Activated CD4-positive, alpha-beta T cell treated with anti-CD3 and anti-CD28 coated beads, Interleukin-2, amount 50 U/mL, for 24 hours (primary cell): ENCODE data around the gene TSHB.

Experiments used
- DNase-seq, 2 donors: peaks; one replicate each; pipeline ENCODE4 v3.0.0-alpha.2; 2020; ENCODE audit warnings: low read depth in 1 of 2, low spot score in 1 of 2

The TSHB gene

DNA sequence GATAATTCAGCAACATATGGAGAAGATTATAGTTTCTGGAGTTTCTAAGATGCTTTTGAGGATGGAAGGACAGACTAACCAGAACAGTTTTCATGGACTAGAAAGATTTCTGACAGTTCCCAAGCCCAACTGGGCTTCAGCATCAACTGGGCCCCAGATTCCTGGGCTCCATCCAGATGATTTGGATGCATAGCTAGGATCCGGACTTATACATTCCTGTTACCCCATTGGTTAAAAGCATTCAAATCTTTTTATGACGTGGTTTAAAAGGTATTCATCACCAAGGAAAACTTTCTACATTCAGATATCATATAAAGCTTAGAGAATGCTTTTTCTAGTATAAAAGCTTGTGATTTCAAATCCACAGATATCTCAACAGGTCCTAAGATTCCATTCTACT, 29.7 kb downstream of the TSHB start:
- DNase-seq = no peak

DNA sequence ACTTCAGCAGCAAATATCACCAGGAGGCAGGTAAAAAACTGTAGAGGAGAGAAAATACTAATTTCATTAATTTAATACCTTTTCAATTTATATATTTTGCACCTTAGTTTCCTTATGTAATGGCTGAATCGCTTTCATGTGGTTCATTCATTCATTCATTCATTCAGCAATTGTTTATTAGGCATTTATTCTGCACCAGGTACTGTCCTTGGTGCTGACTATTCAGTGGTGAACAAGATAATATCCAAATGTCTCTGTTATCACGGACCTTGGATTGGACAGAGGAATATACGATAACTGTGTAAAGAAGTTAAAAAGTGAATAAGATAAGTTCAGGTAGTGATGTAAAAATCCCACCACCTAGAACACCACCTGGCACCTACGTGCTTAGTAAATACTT, 30.9 kb downstream of the TSHB start:
- no peak for DNase-seq

DNA sequence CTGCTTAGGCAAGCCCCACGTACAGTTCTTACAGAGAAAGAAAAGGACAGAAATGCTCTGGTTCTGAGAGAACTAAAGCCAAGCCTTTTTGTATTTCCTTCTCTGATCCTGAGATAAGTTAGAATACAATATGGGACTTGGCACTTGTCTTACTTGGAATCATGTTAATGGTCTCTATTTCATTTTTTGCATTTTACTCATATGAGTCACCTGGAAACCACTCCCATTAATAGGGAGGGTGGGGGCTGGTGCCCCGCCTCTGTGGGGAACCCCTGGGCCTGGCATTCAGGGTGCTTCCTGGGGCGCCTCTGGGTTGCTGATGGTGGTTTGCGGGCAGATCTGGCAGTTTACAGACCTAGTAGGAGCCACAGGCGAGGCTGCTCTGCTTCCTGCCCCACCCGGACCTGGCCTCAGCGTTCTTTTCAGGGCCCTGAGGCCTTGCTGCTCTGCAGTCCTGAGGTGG, 32.9 kb downstream of the TSHB start:
- DNase-seq = peak; percentile 58 to 79

DNA sequence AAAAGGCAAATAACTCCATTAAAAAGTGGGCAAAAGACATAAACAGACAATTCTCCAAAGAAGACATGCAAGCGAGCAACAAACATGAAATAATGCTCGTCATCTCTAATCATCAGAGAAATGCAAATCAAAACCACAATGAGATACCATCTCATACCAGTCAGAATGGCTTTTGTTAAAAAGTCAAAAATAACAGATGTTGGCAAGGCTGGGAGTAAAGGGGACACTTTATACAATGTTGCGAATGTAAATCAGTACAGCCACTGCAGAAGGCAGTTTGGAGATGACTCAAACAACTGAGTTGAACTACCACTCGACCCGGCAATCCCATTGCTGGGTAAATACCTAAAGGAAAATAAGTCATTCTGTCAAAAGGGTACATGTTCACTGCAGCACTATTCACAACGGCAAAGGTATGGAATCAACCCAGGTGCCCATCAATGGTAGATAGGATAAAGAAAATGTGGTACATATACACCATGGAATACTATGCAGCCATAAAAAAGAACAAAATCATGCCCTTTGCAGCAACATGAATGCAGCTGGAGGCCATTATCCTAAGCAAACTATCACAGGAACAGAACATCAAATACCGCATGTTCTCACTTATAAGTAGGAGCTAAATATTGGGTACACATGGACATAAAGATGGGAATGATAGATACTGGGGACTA, 33.7 kb downstream of the TSHB start:
- peak in 1 of 2 donors; percentile 24 for DNase-seq

DNA sequence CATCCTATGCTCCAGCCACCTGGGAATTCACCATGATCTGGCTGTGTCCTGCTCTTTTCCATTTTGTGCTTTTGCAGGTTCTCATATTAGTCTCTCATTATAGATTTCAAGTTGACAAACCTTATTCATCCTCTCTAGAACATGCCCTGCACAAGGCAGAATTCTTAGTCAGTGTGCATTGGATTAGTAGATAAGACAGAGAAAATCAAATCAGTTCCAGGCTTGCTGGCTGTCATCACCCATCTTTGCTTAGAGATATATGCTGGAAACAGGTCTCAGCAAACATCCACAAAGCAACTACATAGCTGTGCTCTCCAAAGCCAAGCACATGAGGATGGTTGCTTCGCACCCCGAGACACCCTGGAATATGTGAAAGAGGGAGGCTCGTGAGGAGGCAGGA, 34.8 kb downstream of the TSHB start:
- no peak for DNase-seq

DNA sequence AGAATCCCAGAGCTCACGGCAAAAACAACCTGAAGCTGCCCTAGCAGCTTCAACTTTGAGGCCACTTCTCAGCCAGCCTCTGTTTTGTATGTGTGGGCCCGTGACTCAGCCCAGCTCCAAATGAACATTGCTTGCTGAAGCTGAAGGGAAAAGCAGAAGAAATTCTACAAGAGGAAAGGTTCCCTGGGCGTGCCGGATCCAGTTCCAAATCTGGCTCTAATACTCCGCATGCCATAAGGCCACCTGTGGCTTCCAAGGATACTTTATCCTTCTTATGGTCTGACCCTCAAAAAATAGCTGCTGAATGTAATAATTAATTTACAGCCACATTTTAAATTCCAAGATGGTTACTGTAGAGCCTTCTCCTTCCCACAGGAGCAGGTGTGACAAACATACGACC, 35.4 kb downstream of the TSHB start:
- DNase-seq = no peak

DNA sequence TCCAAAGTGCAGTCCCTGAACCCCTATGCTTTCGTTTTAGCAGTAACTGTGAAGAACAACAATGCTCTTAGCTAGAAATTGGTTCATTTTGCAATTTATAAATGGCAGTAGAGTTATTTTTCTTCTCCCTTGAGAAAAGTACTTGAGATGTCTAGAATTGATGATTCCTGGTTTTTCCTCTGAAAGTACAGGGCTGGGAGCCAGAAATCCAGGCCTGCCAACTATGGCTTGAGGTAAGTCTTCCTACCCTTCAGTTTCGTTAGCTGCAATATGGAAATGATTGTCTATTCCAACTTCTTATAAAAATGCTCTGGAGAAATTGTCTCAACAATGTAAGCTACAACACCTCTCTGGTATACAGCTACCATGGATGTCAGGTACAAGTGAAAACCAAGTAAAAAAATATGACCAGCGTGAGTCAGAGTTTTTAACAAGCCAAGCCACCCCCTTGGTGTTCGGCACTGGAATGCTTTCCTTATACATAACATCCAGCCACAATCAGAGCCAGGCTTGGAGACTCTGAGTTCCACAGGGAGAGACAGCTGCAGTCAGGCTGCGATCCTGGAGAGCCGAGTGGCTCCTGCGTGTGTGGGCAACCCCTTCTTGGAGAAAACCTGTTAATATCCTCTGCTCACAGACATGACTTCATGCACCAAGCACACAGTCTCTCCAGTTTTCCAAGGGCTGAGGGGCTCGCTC, 37.7 kb downstream of the TSHB start:
- no peak for DNase-seq

DNA sequence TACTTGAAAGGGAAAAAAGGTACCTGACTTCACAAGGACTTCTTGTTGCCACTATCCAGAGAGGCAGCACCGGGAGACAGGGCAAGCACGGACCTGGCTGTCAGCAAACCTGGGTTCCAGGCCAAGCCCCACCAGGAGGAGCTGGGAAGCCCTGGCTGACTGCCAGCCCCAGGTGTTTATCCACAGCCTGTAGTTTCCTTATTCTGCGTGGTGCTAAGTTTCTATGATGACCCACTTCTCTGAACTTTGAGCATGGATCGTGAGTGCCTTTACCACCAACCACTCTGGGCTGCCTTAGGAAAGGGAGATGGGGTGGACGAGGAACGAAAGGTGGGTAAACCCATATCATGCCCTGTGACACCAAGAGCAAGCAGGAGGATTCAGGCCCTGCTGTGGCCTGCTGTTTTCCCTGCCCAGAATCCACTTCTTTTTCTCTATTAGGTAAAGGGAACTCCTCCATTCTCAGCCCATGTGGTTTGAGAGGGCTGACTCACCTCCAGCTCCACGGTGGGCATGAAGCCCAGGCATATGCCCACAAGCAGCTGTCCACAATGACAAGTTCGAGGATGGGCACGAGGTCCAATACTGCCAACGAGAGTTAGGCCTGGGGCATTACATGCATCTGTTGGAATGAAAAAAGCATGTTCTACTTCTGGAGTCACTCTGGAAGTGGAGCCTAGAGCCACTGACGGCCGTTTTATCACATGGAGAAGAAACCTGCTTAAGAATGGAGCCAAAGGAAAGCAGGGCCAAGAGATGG, 39.4 kb downstream of the TSHB start:
- no peak for DNase-seq

DNA sequence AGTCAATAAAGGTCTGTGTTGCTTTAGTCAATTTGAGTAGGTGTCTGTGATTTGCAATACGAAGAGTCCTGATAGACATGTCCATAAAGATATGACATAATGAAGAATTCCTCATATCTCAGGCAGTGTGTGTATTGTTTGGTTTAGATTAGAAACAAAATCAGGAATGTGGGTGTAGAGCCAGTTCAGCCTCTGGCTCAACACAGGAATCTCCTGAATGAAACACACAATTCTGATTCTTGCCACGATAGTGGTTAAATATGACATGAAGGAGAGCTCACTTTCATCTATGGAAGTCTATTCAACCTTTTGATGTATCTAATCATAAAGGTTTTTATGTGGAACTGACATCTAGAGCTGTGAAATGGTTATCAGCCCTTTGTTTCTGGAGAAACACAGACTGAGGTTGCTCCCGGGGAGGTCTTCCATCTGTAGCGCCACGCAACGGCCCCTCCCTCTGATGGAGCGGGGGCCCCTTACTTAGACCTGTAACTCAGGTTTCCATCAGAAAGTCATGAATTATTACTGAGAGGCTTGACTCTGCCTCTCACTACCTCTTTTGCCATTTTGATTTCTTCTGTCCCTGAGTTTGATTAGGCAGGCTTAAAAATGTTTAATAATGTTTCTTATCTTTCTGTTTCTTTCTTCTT, 40.2 kb downstream of the TSHB start:
- DNase-seq = no peak

DNA sequence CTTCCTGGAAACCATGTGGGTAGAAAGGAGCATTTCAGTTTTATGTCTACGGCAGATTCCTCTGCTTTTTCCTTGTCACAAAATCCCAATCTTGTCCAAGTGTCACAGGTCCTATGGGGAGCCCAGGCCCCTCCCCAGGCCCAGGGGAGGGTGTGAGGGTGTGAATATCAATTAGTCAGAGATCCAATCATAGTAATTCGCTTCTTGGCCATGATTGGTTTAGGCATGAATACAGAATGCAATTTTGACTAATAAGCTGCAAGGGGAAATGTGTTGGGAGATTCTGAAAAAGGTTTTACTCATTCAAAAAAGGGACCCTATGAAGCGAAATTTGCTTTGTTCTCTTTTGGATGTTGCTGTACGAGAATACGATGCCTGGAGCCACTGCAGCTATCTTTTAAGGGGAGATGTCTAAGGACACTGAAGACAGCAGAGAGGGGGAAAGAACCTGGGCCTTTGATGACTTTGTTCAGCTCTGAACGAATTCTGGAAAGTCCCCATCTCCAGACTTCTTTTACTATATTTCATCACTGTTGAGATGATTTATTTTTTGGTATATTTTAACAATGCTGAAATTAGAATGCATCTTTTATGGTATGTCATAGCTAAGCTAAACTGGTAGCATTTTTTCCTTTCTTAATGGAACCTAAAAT, 41.5 kb downstream of the TSHB start:
- DNase-seq = no peak

DNA sequence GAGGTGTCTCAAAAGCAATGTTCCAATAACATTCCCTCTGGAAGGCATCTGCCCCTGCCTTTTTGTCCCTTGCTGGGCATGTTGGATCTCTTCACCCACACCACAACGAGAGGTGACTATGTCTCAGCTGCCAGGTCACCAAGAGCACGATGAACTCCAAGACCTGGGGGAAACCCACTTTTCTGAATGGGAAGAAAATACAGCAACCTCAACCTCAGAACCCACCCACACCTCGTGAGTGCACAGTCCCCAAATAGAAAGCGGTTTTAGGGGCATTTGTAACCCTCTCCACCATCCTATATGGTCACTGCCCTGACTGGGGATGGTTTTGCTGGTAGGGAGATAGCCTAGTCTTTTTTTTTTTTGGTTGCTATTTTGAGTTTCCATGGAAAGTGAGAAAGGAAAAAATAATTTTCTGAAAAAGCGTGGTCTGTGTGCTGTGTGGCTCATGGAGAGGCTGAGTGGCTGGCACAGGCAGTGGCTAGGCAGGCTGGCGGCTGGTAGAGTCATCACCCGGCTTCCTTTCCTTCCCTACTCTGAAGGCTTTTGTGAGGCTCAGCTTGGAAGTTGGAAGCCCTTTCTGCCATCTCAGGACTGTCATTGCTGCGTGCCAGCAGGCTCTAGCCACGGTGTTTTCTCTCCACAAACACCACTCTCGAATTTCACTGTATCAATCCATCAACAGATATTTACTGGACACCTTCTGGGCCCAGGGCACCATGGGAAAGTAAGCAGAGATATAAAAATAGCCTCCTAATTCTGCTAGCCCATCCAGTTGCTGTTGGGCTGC, 43.9 kb downstream of the TSHB start:
- DNase-seq = no peak

DNA sequence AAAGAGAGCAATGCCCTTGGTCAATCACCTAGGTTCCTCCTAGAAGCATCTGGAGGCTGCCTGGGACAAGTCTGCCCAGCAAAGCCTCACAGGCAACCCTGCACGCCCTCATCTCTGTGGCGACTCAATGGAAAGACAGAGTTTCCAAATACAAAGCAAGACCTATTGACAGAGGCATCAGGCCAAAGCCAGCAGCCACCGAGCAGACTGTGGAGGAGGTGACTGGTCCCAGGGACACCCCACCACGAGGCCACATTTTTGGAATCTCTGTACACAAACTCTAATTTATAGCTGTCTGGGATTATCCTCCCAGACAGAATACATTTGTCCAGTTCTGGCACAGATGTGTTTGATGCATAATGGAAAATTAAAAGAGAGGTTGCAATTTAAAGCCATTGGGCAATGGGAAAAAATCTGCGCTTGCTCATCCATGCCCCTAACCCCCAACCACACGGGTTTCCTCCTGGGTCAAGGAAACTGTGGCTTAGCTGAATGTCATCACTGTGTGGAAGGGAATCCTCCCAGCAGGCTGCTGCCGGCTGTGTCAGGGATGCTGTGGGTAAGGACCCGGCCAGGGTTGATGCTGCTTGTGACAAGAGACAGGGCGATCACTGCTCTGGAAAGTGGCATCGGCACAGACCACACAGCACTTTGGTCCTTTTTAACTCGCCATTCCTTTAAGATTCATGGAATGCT, 45.4 kb downstream of the TSHB start:
- no peak for DNase-seq

DNA sequence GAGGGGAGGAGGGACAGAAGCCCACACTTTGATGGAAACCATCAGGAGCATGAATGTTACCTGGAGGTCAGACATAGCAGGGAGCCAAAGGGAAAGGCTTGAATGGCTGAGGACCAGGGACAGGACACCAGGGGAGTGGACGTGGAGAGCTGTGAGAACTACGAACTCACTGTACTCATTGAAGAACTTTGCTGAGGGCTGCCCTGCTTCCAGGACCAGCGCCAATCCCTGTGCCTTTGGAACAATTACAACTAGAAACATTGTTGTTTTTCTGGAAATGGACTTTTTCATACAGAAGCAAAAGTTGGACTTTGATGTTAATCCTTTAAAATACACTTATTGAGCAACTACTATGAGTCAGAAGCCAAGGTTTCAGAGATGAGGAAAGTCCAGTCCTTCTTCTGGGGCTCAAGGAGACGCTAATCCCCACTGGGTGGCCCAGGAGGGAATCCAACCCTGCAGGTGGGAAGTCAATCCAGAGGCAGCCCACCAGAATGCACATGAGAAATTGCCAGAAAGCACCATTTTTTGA, 46.8 kb downstream of the TSHB start:
- no peak for DNase-seq

DNA sequence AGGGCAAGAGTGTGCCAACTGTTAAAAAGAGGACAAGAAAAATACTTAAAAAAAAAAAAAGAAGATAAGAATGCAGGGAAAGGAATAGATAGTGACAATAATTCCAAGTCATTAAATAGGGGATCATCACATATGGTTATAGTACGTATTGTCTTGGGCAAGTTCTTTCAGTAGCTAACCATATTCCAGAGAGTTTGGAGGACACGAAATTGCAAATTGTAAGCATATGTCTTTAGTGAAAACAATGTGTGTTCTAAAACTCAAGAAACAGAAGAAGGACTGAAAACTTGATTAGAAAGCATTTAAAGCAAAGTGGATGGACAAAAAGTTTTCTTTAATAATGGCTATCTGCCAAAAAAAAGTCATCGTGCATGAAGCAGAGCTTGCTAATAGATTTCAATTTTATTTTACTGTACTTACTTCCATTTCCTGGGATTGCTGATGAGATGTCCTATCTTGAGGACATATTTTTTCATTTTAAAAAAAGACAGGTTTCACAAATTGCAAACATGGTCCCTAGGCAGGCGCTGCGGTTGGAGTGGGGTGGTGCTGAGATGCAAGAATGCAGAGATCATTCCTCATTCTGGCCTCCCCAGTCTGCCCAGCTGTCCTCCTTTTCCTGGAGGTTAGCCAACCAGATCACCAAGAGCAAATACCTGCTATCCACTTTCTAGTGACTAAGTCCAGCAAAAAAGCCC, 47.8 kb downstream of the TSHB start:
- no peak for DNase-seq

DNA sequence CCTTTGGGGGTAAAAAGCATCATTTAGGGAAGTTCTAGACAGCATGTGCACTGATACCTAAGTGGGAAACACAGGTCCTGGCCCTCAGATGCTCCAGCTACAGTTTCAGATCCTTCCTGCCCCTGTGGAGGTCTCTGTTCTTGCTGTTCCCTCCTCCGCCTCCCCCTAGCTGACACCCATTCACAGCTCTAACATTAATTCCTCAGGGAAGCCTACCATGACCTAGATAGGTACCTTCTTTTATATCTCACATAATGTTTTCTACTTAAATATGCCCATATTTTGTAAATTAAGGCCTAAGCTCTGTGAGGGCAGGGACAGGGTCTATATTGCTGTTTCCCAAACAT, 48.3 kb downstream of the TSHB start:
- DNase-seq = no peak

DNA sequence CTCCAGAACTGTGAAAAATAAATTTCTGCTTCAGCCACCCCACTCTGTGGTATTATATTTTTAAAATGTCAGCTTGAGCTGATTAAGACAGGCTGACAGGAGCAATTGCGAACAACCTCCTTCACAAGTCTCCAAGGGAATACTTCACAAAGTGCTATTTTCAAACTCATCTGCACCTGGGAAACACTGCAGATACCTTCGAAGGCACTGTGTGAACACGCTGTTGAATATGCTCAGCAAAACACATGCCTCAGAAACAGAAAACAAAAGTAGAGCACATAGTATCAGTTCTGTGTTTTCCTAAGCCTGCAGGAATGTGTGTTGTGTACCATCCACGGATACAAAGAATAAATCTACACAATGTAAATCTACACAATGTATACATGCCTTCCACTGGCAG, 49.1 kb downstream of the TSHB start:
- no peak for DNase-seq

DNA sequence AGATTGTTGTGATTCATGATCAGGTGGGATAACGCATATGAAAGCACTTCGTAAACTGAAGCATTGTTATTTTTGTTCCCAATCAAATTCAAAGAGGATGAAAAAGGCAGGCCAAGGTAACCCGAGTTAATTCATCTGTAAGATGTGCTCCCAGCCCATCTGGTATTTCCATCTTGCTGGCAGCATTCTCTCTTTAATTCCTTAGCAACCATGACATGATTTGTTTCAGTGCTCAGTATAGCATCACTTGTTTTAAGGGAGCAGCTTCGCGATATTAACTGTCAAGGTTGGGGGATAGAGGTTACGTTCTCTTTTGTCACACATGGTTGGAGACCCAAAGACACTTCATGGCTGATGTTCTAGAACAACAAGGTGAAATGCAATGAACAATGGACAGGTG, 53.3 kb downstream of the TSHB start:
- DNase-seq = no peak
